GM20000 (cell line): ENCODE measurements around the gene HLA-DOA.

Experiments used
- DNase-seq: peaks from one replicate; pipeline ENCODE4 v3.0.0; 2012; ENCODE audit warnings: low spot score
- CTCF ChIP-seq: IDR thresholded peaks from 2 replicates; pipeline ENCODE4 v1.5.1; 2012; ENCODE audit warnings: mild to moderate bottlenecking, control low read depth; ENCODE audit errors: extremely low read depth, missing control alignments

The HLA-DOA gene

DNA sequence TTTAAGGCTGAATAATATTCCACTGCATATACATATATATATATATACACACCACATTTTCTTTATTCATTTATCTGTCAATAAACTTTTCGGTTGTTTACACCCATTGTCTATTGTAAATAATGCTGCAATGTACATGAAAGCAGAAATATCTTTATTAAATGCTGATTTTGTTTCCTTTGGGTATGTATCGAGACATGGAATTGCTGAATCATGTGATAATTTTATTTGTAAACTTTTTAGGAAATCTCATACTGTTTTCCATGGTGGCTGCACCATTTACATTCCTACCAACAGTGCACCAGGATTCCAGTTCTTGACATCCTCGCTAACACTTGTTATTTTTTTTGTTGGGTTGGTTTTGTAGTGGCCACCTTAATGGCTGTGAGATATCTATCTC lies 14.1 kb upstream of the HLA-DOA start:
- TF ChIP-seq CTCF: no peak
- DNase-seq: no peak

GRCh38 chr6:33021917-33022316 lies 12.5 kb upstream of the HLA-DOA start:
- no peak for TF ChIP-seq CTCF
- DNase-seq: no peak

DNA sequence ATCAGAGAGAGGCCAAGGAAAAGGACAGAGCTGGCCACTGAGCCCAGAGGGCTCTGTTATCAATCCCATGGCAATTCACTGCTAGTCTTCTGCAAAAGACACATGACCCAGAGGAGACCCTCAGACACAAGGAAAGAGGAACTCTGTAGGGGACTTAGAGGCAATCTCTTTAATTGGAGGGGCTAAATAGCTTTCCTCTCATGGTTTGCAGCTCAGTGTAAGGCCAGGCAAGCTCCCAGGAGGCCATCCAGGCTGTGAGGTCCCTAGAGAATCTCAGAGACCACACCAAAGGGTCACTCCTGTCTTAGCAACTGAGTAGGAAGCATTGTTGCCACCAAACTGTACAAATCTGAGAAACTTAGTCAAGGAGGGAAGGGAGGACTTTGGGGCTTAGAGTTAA lies 10.0 kb upstream of the HLA-DOA start:
- TF ChIP-seq CTCF: no peak

DNA sequence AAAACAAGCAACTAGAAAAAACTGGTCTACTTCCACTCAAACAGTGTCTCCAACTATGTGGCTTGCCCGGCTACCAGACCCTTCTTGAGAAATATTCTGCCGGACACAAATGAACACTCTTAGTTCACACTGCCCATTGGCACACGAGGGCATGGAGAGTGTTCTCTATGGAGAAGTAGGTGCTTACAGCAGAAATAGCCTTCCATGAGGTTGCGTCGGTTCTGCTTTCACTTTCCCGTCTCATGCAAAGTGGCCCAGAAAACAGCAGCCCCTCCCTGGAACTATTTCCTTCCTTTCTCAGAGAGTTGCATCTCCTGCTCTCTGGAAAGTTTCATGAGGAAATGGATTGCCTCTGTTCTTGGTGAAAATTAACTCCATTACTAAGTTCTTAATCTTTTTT lies 9.5 kb upstream of the HLA-DOA start:
- peak; percentile 71 for DNase-seq
- no peak for TF ChIP-seq CTCF

More for the DNA sequence above, 10.0 kb upstream of the HLA-DOA start:
- DNase-seq: no peak

DNA sequence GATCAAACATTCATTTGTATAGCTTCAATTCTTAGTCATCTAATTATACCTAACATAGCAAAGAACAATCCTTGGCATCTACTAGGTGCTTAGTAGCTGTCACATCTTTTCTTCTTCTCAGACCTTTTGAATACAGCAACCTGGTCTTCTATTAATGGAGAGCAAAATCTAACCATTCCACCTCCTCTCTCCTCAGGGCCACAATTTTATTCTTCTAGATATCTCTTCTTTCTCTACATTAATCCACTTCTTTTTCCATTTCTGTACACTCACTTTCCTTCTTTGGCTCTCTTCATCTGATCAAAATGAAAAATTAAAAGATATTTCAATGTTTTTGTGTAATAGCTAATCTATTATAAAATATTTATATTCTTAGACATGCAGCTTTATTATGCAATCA lies 9.0 kb upstream of the HLA-DOA start:
- no peak for TF ChIP-seq CTCF
- no peak for DNase-seq

- DNase-seq: no peak
- no peak for TF ChIP-seq CTCF
Measured at GRCh38 chr6:33017694-33018353, 8.4 kb upstream of the HLA-DOA start.

DNA sequence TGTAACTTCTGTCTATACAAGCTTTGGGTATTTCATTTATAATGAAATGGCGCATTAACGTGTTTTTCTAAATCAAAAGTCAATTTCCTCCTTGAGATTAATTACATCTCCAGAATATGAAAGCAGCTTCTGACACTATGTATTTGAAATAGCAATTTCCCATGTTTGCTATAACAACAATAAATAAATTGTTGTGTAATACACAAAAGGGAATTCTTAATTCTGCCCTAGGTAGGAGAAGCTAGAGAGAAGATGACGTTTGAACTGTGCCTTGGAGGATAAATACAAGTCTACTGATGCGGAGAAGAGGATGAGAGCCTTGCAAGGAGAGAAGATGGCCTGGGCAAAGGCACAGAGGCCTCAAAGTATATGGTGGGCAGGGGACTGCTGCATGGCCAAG lies 7.6 kb upstream of the HLA-DOA start:
- no peak for DNase-seq
- TF ChIP-seq CTCF: no peak
